Skeletal muscle tissue (tissue), 4 donors: ENCODE data around the gene LDHAL6B. TPM values are rescaled to one million over a fixed set of nuclear protein-coding genes. Genes with fewer than 3 reads are reported as not detected.
A peak's percentile ranks its signal among the peaks of the same experiment; 100 is the strongest.

Experiments used
- H3K27ac ChIP-seq: one replicate; pipeline ENCODE4 v1.7.0; 2013; ENCODE audit warnings: mild to moderate bottlenecking, low read depth, low read length, inconsistent platforms
- H3K27me3 ChIP-seq, 3 donors: one replicate each; pipeline ENCODE4 v1.7.0; 2013; ENCODE audit warnings: low read length in 3 of 3; ENCODE audit not compliant: control insufficient read depth in 3 of 3, insufficient read depth in 3 of 3
- H3K36me3 ChIP-seq, 3 donors: one replicate each; pipeline ENCODE4 v1.7.0; 2013; ENCODE audit warnings: low read length in 3 of 3; ENCODE audit not compliant: control insufficient read depth in 3 of 3, insufficient read depth in 3 of 3
- H3K4me1 ChIP-seq, 3 donors: one replicate each; pipeline ENCODE4 v1.7.0; 2013; ENCODE audit warnings: low read length in 3 of 3, mild to moderate bottlenecking in 3 of 3; ENCODE audit not compliant: control insufficient read depth in 3 of 3, insufficient read depth in 3 of 3
- H3K4me3 ChIP-seq, 3 donors: one replicate each; pipeline ENCODE4 v1.7.0; 2013; ENCODE audit warnings: low read length in 3 of 3
- H3K9ac ChIP-seq, 3 donors: one replicate each; pipeline ENCODE4 v1.7.0; 2013; ENCODE audit warnings: low read length in 3 of 3, mild to moderate bottlenecking in 3 of 3, moderate library complexity in 2 of 3, low read depth in 1 of 3
- H3K9me3 ChIP-seq, 3 donors: one replicate each; pipeline ENCODE4 v1.7.0; 2013; ENCODE audit warnings: low read length in 3 of 3; ENCODE audit not compliant: control insufficient read depth in 3 of 3
- total RNA-seq: library from RNA; depleted of rRNA; stranded (reverse); fragments of >200 nt; gene quantifications from one replicate; pipeline ENCODE4 v1.2.3, GENCODE V29; 2014
- donor health status: Osteomylitis.

Gene LDHAL6B
- total RNA-seq, 1 donor from 2014 or later = not detected

GRCh38 chr15:59229015-59229414 is 22.4 kb downstream of the LDHAL6B start:
- H3K27ac ChIP-seq = no peak overlapping the region
- peaks cover 4 to 6% (median 5%) of the 10 kb centered on the region in 3 donors for H3K36me3 ChIP-seq
- peaks cover 9 to 17% (median 16%) of the 10 kb centered on the region in 3 donors for H3K4me1 ChIP-seq
- H3K27me3 ChIP-seq = no peaks in the 10 kb centered on the region
- H3K9me3 ChIP-seq = no peaks in the 10 kb centered on the region
- H3K9ac ChIP-seq = no peak overlapping the region
- no peak overlapping the region for H3K4me3 ChIP-seq

GRCh38 chr15:59229453-59229852 is 22.8 kb downstream of the LDHAL6B start:
- Histone ChIP-seq H3K27me3 (no peaks in the 10 kb centered on the region), H3K9ac (no peak overlapping the region), H3K4me1 (peaks cover 9 to 14% (median 13%) of the 10 kb centered on the region in 3 donors), H3K27ac (no peak overlapping the region), H3K36me3 (peaks cover 0 to 4% (median 3%) of the 10 kb centered on the region in 3 donors), H3K9me3 (no peaks in the 10 kb centered on the region), H3K4me3 (no peak overlapping the region)

GRCh38 chr15:59230531-59231055 is 23.9 kb downstream of the LDHAL6B start:
- no peaks in the 10 kb centered on the region for H3K9me3 ChIP-seq
- no peaks in the 10 kb centered on the region for H3K27me3 ChIP-seq
- H3K27ac ChIP-seq = no peak overlapping the region
- no peaks in the 10 kb centered on the region for H3K36me3 ChIP-seq
- no peak overlapping the region for H3K9ac ChIP-seq
- H3K4me1 ChIP-seq = peaks cover 6 to 9% (median 8%) of the 10 kb centered on the region in 3 donors
- H3K4me3 ChIP-seq = no peak overlapping the region

GRCh38 chr15:59232476-59232875 is 25.8 kb downstream of the LDHAL6B start:
- Histone ChIP-seq H3K27me3 (no peaks in the 10 kb centered on the region), H3K36me3 (no peaks in the 10 kb centered on the region), H3K4me3 (peak overlapping the region in 1 of 3 donors; percentile 5), H3K9ac (no peak overlapping the region), H3K9me3 (no peaks in the 10 kb centered on the region), H3K27ac (peak overlapping the region; percentile 46), H3K4me1 (peaks cover 6 to 15% (median 12%) of the 10 kb centered on the region in 3 donors)

- Histone ChIP-seq H3K27ac (no peak overlapping the region), H3K36me3 (no peaks in the 10 kb centered on the region), H3K27me3 (no peaks in the 10 kb centered on the region), H3K9me3 (no peaks in the 10 kb centered on the region), H3K4me3 (no peak overlapping the region), H3K4me1 (peaks cover 9 to 25% (median 14%) of the 10 kb centered on the region in 3 donors), H3K9ac (no peak overlapping the region)
These were observed 29.8 kb downstream of the LDHAL6B start for GRCh38 chr15:59236394-59236793.

- H3K9ac ChIP-seq = no peak overlapping the region
- H3K4me1 ChIP-seq = peaks cover 3 to 22% (median 12%) of the 10 kb centered on the region in 3 donors
- H3K27ac ChIP-seq = no peak overlapping the region
- H3K36me3 ChIP-seq = no peaks in the 10 kb centered on the region
- H3K4me3 ChIP-seq = no peak overlapping the region
- no peaks in the 10 kb centered on the region for H3K9me3 ChIP-seq
- H3K27me3 ChIP-seq = no peaks in the 10 kb centered on the region
These were observed 30.6 kb downstream of the LDHAL6B start for GRCh38 chr15:59237119-59237855.

GRCh38 chr15:59237924-59238331 is 31.3 kb downstream of the LDHAL6B start:
- Histone ChIP-seq H3K27me3 (no peaks in the 10 kb centered on the region), H3K27ac (no peak overlapping the region), H3K4me3 (no peak overlapping the region), H3K9me3 (no peaks in the 10 kb centered on the region), H3K36me3 (no peaks in the 10 kb centered on the region), H3K9ac (no peak overlapping the region), H3K4me1 (peaks cover 2 to 17% (median 8%) of the 10 kb centered on the region in 3 donors)

- Histone ChIP-seq H3K36me3 (no peaks in the 10 kb centered on the region), H3K4me1 (peaks cover 2 to 17% (median 8%) of the 10 kb centered on the region in 3 donors), H3K9me3 (no peaks in the 10 kb centered on the region), H3K27ac (no peak overlapping the region), H3K4me3 (no peak overlapping the region), H3K9ac (no peak overlapping the region), H3K27me3 (no peaks in the 10 kb centered on the region)
These were observed 33.4 kb downstream of the LDHAL6B start for GRCh38 chr15:59240036-59240435.

GRCh38 chr15:59242649-59243048 is 36.0 kb downstream of the LDHAL6B start:
- Histone ChIP-seq H3K27ac (no peak overlapping the region), H3K9ac (no peak overlapping the region), H3K4me1 (peaks cover 2 to 11% (median 5%) of the 10 kb centered on the region in 3 donors), H3K36me3 (no peaks in the 10 kb centered on the region), H3K4me3 (no peak overlapping the region), H3K27me3 (no peaks in the 10 kb centered on the region), H3K9me3 (no peaks in the 10 kb centered on the region)

- H3K27ac ChIP-seq = no peak overlapping the region
- H3K4me3 ChIP-seq = no peak overlapping the region
- no peaks in the 10 kb centered on the region for H3K27me3 ChIP-seq
These were observed 37.0 kb downstream of the LDHAL6B start for GRCh38 chr15:59243622-59244021.

More at GRCh38 chr15:59243622-59244021, 37.0 kb downstream of the LDHAL6B start:
- Histone ChIP-seq H3K4me1 (peaks cover 2 to 6% (median 6%) of the 10 kb centered on the region in 3 donors), H3K36me3 (no peaks in the 10 kb centered on the region), H3K9ac (no peak overlapping the region), H3K9me3 (no peaks in the 10 kb centered on the region)
